ENCODE data around the gene CYFIP2.
"Not testable (repeated sequence)": the region's sequence is repeated elsewhere in the genome, so short reads cannot be mapped to it uniquely, and the experiment has no call there.

CYFIP2 gene

DNA sequence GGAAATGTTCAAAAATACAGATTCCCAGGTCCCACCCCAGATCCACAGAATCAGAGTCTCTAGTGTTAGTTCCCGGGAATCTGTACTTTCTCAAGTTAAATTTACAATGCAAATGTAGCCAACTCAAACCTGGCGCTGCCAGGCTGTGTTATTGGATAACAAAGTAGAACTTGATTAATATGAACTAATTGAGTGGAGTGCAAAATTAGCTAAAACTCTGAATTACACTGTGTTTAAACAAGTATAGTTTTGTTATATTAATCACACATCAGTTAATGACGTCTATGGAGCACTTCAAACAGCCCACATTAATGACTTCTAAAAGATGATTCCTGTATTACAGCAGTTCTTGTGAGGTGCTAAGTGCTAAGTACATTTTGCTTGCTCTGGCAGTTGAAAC is 32.4 kb upstream of the CYFIP2 start:
- TF ChIP-seq EZH2 (optimal IDR thresholded peaks at IDR 0.05; ENCODE audit: low read depth, low read length) = no peak
- no peak for TF ChIP-seq EZH2phosphoT487 (IDR thresholded peaks at IDR 0.05; ENCODE audit: low read length)
- TF ChIP-seq, protein P1, sequence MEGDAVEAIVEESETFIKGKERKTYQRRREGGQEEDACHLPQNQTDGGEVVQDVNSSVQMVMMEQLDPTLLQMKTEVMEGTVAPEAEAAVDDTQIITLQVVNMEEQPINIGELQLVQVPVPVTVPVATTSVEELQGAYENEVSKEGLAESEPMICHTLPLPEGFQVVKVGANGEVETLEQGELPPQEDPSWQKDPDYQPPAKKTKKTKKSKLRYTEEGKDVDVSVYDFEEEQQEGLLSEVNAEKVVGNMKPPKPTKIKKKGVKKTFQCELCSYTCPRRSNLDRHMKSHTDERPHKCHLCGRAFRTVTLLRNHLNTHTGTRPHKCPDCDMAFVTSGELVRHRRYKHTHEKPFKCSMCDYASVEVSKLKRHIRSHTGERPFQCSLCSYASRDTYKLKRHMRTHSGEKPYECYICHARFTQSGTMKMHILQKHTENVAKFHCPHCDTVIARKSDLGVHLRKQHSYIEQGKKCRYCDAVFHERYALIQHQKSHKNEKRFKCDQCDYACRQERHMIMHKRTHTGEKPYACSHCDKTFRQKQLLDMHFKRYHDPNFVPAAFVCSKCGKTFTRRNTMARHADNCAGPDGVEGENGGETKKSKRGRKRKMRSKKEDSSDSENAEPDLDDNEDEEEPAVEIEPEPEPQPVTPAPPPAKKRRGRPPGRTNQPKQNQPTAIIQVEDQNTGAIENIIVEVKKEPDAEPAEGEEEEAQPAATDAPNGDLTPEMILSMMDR (IDR thresholded peaks at IDR 0.05; ENCODE audit: low read length) = no peak

GRCh38 chr5:157236423-157236822 is 29.5 kb upstream of the CYFIP2 start:
- Histone ChIP-seq H3K27ac (ENCODE audit: low read length) (no peak overlapping the region), H3K4me3 (ENCODE audit: low read length) (no peak overlapping the region), H2AFZ (ENCODE audit: low read length) (no peak overlapping the region), H3K9me3 (replicated peaks; ENCODE audit: insufficient read depth, low read length) (no peaks in the 10 kb centered on the region), H3K27me3 (replicated peaks; ENCODE audit: insufficient read depth, low read length) (no peaks in the 10 kb centered on the region), H3K9ac (ENCODE audit: low read length) (no peak overlapping the region), H3K79me2 (ENCODE audit: low read length) (no peaks in the 10 kb centered on the region), H3K9me2 (replicated peaks; ENCODE audit: insufficient read depth, low read length) (no peaks in the 10 kb centered on the region), H3F3A (ENCODE audit: insufficient read depth, low read length) (no peaks in the 10 kb centered on the region), H3K36me3 (replicated peaks; ENCODE audit: insufficient read depth, low read length) (no peaks in the 10 kb centered on the region), H3K4me1 (ENCODE audit: low read length) (no peaks in the 10 kb centered on the region), H3K4me2 (ENCODE audit: low read depth, low read length) (no peak overlapping the region), H4K20me1 (ENCODE audit: insufficient read depth, low read length) (no peaks in the 10 kb centered on the region)
- TF ChIP-seq, protein P1 (IDR thresholded peaks at IDR 0.05; ENCODE audit: low read length) = no peak
- TF ChIP-seq EZH2phosphoT487 (IDR thresholded peaks at IDR 0.05; ENCODE audit: low read length) = no peak
- no peak for TF ChIP-seq EZH2 (optimal IDR thresholded peaks at IDR 0.05; ENCODE audit: low read depth, low read length)
- DNase-seq = no peak

More for the DNA sequence above, 32.4 kb upstream of the CYFIP2 start:
- Histone ChIP-seq H3K79me2 (ENCODE audit: low read length) (no peaks in the 10 kb centered on the region), H3K4me3 (ENCODE audit: low read length) (no peak overlapping the region), H3K27me3 (replicated peaks; ENCODE audit: insufficient read depth, low read length) (no peaks in the 10 kb centered on the region), H3K27ac (ENCODE audit: low read length) (no peak overlapping the region), H3K36me3 (replicated peaks; ENCODE audit: insufficient read depth, low read length) (no peaks in the 10 kb centered on the region), H3K9me3 (replicated peaks; ENCODE audit: insufficient read depth, low read length) (no peaks in the 10 kb centered on the region), H3K4me1 (ENCODE audit: low read length) (no peaks in the 10 kb centered on the region), H3K9ac (ENCODE audit: low read length) (no peak overlapping the region), H3K4me2 (ENCODE audit: low read depth, low read length) (no peak overlapping the region), H2AFZ (ENCODE audit: low read length) (no peak overlapping the region), H3K9me2 (replicated peaks; ENCODE audit: insufficient read depth, low read length) (no peaks in the 10 kb centered on the region), H3F3A (ENCODE audit: insufficient read depth, low read length) (no peaks in the 10 kb centered on the region), H4K20me1 (ENCODE audit: insufficient read depth, low read length) (no peaks in the 10 kb centered on the region)
- no peak for DNase-seq

- no peaks in the 10 kb centered on the region for H3F3A ChIP-seq (ENCODE audit: insufficient read depth, low read length)
- H3K4me2 ChIP-seq (ENCODE audit: low read depth, low read length) = no peak overlapping the region
- H2AFZ ChIP-seq (ENCODE audit: low read length) = no peak overlapping the region
- H3K9me3 ChIP-seq (replicated peaks; ENCODE audit: insufficient read depth, low read length) = no peaks in the 10 kb centered on the region
- no peak overlapping the region for H3K27ac ChIP-seq (ENCODE audit: low read length)
- no peaks in the 10 kb centered on the region for H4K20me1 ChIP-seq (ENCODE audit: insufficient read depth, low read length)
- no peak overlapping the region for H3K9ac ChIP-seq (ENCODE audit: low read length)
- no peak for DNase-seq
- no peaks in the 10 kb centered on the region for H3K9me2 ChIP-seq (replicated peaks; ENCODE audit: insufficient read depth, low read length)
- TF ChIP-seq EZH2phosphoT487 (IDR thresholded peaks at IDR 0.05; ENCODE audit: low read length) = no peak
- no peak for TF ChIP-seq EZH2 (optimal IDR thresholded peaks at IDR 0.05; ENCODE audit: low read depth, low read length)
- TF ChIP-seq, protein P1 (IDR thresholded peaks at IDR 0.05; ENCODE audit: low read length) = no peak
- H3K4me1 ChIP-seq (ENCODE audit: low read length) = no peaks in the 10 kb centered on the region
- no peak overlapping the region for H3K4me3 ChIP-seq (ENCODE audit: low read length)
- no peaks in the 10 kb centered on the region for H3K79me2 ChIP-seq (ENCODE audit: low read length)
- H3K27me3 ChIP-seq (replicated peaks; ENCODE audit: insufficient read depth, low read length) = no peaks in the 10 kb centered on the region
- no peaks in the 10 kb centered on the region for H3K36me3 ChIP-seq (replicated peaks; ENCODE audit: insufficient read depth, low read length)
These were observed 24.4 kb upstream of the CYFIP2 start for GRCh38 chr5:157241483-157241882.

DNA sequence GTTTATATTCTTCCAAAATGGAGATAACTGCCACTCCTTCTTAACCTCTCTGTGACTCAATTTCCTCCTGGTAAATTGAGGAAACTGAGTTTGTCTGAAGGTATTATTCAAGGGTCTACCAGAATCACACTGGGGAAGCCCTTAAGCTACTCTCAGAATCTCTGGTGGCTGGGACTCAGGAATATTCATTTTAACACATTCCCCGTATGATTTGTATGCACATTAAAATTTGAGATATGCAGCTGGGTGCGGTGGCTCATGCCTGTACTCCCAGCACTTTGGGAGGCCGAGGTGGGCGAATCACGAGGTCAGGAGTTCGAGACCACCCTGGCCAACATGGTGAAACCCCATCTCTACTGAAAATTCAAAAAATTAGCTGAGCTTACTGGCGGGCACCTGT is 21.2 kb upstream of the CYFIP2 start:
- not testable (repeated sequence) for H4K20me1 ChIP-seq (ENCODE audit: insufficient read depth, low read length); H3K27ac ChIP-seq (ENCODE audit: low read length); H3K4me1 ChIP-seq (ENCODE audit: low read length); H3K27me3 ChIP-seq (replicated peaks; ENCODE audit: insufficient read depth, low read length); H3K9me3 ChIP-seq (replicated peaks; ENCODE audit: insufficient read depth, low read length); H3K79me2 ChIP-seq (ENCODE audit: low read length); H2AFZ ChIP-seq (ENCODE audit: low read length); H3K36me3 ChIP-seq (replicated peaks; ENCODE audit: insufficient read depth, low read length); H3K4me3 ChIP-seq (ENCODE audit: low read length); H3K4me2 ChIP-seq (ENCODE audit: low read depth, low read length); H3K9me2 ChIP-seq (replicated peaks; ENCODE audit: insufficient read depth, low read length); H3K9ac ChIP-seq (ENCODE audit: low read length); H3F3A ChIP-seq (ENCODE audit: insufficient read depth, low read length); DNase-seq
